ENCODE data around the gene OR2H1.

DNA sequence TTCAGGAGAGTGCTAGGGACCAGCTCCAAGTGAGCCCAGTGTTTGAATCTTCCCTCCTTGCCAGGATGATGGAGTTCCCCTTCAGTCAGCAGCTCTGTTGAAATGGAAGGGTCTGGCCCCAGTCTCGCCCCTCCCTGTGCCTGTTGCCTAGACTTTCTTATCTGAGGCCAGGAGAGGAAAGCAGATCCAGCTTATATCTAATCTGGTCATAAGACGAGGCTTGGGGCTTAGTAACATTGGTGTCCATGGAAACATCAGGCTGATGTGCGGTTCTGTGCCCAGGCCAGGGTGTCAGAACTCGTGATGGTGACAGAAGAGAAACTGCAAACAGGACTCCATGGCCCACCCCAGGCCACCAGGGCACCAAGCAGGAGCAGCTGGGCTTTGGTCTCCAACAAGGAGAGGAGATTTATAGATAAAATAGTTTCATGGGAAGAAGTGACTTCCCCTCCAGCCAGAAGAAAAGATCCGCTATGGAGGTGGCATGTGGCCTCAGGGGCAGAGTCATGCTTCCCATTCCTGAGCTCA, 21.0 kb downstream of the OR2H1 start:
- TF ChIP-seq CTCF (IDR thresholded peaks at IDR 0.05 in 8 of 11, conservative IDR thresholded peaks at IDR 0.05 in 3 of 11) = no peak
- no peak for TF ChIP-seq POLR2A (IDR thresholded peaks at IDR 0.05)

Measured in spleen (tissue), 7 donors.